NOMO-1 treated with DMSO at 0.1 percent for 48 hours (cell line): Measurements from ENCODE around the gene DHRS2.
"Not testable (repeated sequence)": the region's sequence is repeated elsewhere in the genome, so short reads cannot be mapped to it uniquely, and the experiment has no call there.

Experiments
- DNase-seq: peaks from one replicate; lab custom pipeline; 2025; ENCODE audit not compliant: unreplicated experiment; lab: John Stamatoyannopoulos, UW

DHRS2 gene

GRCh38 chr14:23631702-23632460 lies 4.3 kb upstream of the DHRS2 start:
- DNase-seq: peak; percentile 64

- DNase-seq: no peak
These were observed 3.6 kb upstream of the DHRS2 start for GRCh38 chr14:23632461-23633159.

- no peak for DNase-seq
These were observed 2.9 kb upstream of the DHRS2 start for GRCh38 chr14:23633160-23633701.

GRCh38 chr14:23634698-23635412 lies 1.3 kb upstream of the DHRS2 start:
- not testable (repeated sequence) for DNase-seq

- not testable (repeated sequence) for DNase-seq
These were observed 1.1 kb downstream of the DHRS2 start for GRCh38 chr14:23637312-23637654.

GRCh38 chr14:23637655-23638413 lies 1.7 kb downstream of the DHRS2 start:
- not testable (repeated sequence) for DNase-seq

- DNase-seq: no peak
These were observed 2.4 kb downstream of the DHRS2 start for GRCh38 chr14:23638414-23639047.

GRCh38 chr14:23639048-23639890 lies 3.1 kb downstream of the DHRS2 start:
- DNase-seq: no peak

- no peak for DNase-seq
These were observed 3.8 kb downstream of the DHRS2 start for GRCh38 chr14:23639891-23640523.

GRCh38 chr14:23640524-23641141 lies 4.5 kb downstream of the DHRS2 start:
- DNase-seq: no peak

GRCh38 chr14:23641180-23641914 lies 5.2 kb downstream of the DHRS2 start:
- DNase-seq: no peak

GRCh38 chr14:23641915-23642588 lies 5.9 kb downstream of the DHRS2 start:
- peak; percentile 15 for DNase-seq

- DNase-seq: no peak
These were observed 7.5 kb downstream of the DHRS2 start for GRCh38 chr14:23643533-23644194.

- no peak for DNase-seq
These were observed 8.2 kb downstream of the DHRS2 start for GRCh38 chr14:23644195-23644918.

- DNase-seq: no peak
These were observed 8.8 kb downstream of the DHRS2 start for GRCh38 chr14:23644919-23645336.

GRCh38 chr14:23645504-23645811 lies 9.3 kb downstream of the DHRS2 start:
- no peak for DNase-seq
